HG02885 (cell line): ENCODE measurements around the gene FYN.

Experiments used
- ATAC-seq: cut with Tn5 transposase; IDR thresholded peaks from one replicate; pipeline ENCODE4 v1.9.1; 2021; ENCODE audit warnings: mild to moderate bottlenecking; ENCODE audit not compliant: unreplicated experiment, poor library complexity

FYN gene

DNA sequence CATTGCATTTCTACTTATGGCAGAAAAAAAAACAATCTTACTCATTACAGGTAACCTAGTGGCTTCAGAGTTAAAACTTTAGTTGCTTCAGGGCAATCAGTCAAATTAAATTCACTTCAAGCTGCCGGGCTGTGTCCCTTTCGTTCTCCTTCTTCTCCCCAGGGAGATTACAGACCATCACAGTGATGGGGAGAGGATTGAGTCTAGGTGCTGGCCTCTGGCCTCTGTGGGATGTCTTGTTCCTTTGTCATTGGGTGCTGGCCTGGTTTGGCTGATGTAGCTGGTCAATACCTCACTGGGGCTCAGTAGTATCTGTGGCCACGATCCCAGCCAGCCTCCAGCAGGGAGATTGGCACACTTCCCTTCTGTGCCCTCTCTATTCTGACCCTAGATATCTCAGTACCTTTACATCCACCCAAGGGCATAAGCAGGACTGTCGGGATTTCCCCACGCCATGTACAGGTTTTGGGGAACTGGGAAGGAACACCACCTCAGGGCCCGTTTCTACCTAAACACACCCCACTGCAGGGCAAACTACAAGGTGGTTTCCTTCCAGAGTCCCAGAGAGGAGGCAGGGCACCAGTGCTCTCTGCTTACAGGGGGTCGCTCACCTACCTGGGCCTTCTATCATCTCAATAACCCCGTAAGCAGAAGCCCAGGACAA lies 15.4 kb downstream of the FYN start:
- ATAC-seq: no peak

DNA sequence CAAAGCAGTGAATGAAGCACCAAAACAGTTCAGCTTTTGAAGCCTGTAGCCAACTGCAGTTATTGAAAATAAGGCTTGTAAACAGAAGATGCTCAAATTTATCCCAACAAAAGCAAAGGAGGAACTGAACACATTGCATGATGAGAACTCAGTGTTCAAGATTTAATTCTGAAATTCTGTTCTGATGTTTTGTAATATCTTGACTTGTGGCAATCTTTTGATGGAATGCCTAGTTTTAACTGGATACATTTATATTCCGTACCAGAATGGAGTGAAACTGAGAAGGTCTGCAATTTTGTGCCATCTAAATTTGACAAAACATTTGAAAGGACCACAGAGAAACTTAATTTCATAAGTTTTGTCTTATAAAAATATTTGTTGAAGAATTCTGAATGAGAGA lies 17.5 kb downstream of the FYN start:
- no peak for ATAC-seq

DNA sequence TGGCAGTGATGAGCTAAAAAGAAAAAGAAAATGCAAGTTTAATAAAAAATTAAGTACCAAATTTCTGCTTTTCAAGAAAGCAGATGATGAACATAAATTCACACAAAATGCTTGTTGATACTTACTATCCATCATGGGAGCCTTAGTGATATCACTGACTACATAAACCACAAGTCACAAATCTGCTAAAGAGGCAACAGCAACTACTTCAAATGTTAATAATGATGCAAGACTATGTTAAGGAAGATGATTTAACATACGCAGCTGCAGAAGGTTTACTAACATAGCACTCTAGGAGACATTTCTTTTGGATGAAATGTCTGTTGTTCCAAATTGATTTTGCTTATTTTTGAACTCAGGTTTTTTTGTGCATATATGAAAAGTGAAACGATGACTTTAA lies 18.6 kb downstream of the FYN start:
- no peak for ATAC-seq

DNA sequence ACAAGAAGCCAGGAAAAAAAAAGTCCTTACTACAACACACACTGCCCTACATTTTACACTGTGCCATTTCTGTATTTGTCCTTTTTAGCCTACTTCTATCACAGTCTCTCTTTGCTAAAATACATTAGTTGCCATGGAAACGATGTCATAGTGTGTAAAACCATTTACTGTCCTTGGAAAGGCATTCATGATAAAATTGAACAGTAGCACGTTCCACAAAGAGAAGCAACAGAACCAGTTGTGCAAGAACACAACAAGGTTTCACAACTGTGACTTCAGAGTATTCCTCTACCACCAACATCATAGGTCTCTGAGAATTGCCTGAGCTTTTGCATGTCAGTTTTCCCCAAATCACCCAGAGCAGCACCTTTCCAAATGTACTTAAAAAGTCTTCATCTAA lies 20.5 kb downstream of the FYN start:
- ATAC-seq: no peak

DNA sequence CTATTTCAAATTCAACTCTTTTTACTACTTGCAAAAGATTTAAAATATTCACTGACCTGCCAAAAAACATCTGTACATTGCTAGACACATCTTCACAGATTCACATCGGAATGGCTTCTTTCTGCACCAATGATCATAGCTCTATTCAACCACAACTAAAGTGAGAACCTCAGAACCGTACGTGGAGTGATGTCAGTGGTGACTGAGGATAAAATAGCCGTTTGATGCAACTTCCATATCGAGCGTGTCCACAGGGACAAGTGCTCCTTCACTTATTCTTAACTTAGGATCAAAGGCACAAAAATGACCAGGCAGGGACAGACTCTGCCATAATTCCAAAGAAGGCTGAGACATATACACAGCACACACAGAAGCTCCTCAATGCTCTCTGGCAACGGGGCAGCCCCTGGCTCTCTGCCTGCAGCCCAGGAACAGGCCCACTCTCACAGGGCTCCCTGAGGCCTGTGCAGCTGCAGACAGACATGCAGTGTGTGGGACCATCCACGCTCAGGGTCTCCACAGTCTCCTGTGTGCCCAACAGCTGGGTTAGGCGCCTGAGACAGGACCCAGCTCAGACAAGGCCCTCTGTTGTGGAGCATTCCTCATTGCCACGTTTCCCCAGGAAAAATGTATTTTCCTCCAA lies 22.8 kb downstream of the FYN start:
- peak; percentile 72 for ATAC-seq

DNA sequence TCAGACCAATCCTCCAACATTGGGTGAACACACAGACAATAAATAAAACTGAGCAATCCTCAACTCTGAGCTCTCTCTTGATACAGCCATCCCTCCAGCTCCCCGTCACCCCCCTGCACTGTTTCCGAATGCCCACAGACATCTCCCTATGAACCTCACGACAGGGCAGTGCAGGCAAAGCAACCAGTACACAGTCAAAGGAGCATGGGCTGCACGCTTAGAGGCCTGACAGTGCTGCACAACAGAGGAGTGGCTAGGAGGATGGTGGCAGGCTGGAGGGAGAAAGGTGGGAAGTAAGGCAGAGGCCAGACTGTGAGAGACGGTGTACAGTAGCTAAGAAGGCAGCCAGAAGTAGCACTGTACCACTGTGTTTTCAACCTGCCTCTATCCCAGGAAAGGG lies 24.0 kb downstream of the FYN start:
- ATAC-seq: no peak

DNA sequence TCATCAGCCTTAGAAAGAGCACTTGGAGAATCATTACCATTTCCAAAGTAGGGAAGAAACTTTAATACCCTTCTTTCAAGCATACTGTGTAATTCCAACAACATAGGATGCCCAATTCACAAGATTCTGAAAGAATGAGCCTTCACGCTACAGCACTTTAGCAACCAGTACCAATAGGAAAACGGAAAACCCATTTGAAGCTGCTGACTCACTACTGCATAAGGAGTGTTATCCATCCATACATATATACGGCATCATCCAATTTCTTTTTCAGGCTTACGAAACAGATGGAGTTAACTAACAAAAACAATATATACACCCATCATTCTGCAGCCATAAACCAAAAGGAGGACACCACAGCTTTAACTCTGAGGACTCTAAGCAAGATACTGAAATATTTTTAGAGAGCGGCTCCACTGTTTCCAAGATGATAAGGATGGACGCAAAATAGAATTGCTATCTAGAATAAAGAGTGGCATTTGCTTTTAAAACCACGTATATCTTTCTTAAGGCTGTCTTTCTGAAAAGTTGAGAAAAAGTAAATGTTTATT lies 24.9 kb downstream of the FYN start:
- no peak for ATAC-seq

DNA sequence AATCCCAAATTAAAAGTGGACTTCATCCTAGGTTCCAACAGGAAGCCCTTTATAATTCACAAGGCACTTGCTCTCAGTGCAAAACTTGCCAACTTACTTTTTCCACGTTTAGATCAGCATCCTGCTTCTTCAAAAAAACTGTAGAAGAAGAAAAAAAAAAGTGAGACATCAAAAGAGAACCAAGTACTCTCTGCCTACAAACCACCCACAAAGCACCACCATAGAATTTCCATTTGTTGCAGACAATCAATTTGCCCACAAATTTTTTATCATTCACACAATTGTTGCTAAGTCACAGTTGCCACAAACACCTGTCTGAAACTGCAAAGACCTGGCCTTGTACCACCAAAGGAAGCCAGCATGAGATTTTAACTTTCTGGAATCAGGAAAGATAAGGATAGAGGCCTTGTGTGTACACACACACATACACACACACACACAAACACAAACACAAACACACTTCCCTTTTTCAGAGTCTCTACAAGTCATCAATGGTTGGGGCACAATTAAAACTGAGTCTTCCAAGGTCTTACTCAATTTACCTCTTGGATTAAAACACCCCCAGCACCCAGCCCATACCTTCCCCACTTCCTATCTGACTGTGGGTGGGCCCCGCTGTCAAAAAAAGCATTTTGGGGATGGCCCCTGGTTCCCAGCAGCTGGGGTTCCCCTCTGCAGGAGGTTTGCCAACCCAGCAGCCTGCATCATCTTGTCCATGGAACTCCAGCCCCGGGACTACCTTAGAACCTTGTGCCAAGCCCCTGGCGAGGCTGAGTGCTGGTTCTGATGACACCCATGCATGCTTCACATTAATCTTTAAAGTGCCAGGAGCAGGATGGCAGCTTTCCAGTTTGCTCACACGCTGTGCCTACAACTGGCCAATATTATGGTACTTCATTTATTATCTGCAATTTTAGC lies 26.5 kb downstream of the FYN start:
- no peak for ATAC-seq

DNA sequence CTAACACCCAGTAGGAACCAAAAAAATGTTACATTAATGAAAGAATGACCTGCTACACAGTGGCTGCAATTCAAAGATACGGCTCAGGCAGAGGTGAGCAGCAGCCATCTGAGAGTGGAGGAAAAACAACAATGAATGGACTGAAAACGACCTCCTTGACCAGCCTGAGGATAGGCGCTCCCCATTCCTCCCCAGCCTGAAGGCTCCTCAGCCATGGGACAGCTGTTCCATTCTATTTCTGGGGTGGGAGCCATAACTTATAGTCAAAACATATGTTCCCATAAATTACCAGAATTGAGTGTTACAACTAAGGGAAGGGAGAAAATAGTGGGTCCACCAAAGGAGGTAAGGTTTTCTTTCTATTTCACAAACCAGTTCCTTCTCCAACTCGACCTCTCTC lies 27.2 kb downstream of the FYN start:
- no peak for ATAC-seq

DNA sequence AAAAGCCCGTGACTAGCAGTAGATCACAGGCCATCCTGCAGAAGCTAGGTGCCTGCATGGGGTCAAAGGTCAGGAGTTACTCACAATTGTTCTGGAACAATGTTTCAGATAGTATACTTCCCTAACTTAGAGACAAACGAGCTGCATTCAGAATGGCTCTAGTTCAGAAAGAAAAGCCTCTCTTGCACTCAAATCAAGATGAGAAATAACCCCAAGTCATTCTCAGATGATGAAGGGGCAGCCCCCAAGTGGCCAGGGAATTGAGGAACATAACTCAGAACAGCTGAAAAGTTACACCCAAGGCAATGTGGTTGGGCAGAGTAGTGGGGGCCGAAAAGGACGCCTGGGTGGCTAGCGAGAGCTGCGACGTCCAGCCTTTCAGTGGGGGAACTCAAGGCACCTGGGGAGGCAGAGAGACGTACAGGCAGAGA lies 27.8 kb downstream of the FYN start:
- peak; percentile 58 for ATAC-seq

DNA sequence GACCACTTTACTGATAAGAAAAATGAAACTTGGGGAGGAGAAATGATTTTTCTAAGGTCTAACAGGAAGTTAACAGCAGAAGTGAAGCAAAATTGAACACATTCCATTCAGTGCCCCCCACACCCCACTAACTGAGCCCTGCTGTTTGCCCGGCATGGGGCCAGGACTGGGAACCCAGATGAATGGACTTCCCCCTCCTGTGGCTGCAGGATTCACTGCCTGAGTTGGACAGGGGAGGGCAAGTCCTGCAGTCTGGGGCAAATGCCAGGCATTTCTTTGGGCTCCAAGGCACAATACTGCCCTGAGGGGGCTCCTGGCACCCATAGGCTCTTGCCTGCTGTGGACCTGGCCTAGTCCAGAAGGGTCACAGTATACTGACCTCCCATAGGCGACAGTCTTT lies 28.3 kb downstream of the FYN start:
- ATAC-seq: peak; percentile 31

DNA sequence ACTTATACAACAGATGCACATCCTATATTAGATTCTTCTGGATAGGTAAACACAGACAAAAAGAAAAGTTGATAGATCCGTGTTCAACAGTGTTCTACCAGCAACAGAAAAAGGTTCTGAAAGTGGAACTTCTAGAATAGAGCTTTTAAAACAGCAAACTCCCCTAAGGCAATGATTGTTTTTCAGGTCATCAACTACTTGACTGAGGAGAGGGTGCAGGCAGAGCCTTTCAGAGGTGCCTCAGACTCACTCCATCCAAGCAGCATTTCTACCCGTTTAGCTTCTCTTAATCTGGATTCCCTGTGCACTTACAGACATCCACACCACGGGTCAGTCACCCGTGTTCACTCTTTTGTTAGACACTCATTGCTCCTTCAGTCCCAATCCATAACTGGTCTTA lies 28.9 kb downstream of the FYN start:
- peak; percentile 51 for ATAC-seq

DNA sequence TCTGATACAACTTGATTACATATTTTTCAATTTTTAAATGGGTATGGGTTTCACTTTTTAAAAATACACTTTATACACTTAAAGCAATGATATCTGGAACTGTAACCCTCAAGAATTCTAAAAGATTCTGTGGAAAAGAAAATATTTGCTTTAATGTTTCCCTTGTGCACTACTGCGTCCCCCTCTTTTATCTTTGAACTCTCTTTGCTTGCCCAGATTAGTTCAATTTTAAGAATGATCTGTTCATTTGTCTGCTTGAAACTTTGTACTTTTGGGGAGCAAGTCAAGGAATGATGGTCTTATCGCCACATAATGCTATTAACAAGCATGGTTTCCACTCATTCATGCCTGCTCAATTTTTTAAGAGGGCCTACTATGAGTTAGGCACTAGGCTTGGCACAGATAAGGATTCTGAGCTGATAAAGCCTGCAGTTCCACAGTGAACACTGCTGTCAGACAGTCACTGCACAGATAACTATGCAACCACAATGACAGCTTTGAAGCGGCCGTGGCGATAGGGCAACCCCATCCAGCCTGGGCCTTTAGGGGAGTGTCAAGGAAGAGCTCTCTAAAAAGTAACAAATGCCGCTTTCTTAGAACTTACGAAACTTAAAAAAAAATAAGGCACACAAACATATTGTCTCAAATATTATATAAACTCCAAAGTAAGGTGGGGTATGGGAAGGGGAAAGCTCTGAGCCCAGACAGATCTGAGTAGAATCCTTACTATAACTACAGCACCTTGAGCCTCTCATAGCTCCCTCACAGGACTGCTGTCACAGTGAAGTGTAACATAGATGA lies 29.7 kb downstream of the FYN start:
- ATAC-seq: no peak

DNA sequence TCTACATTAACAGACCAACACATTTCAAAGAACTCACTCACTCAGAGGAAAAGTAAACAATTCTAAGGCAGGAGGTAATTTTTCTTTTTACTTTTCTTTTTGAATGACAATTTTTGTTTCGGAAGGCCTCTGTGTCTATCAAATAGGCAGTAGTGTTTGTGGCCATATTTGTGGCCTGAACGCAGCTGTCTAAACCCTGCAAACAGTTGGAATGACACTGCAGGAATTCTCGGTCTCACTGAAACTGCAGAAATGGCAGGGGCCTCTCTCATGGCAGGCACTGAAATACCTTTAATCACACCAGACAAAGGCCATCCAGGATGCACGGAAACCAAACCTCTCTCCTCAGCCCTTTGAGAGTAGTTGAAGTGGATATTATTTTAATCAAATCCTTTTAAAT lies 30.4 kb downstream of the FYN start:
- ATAC-seq: no peak

DNA sequence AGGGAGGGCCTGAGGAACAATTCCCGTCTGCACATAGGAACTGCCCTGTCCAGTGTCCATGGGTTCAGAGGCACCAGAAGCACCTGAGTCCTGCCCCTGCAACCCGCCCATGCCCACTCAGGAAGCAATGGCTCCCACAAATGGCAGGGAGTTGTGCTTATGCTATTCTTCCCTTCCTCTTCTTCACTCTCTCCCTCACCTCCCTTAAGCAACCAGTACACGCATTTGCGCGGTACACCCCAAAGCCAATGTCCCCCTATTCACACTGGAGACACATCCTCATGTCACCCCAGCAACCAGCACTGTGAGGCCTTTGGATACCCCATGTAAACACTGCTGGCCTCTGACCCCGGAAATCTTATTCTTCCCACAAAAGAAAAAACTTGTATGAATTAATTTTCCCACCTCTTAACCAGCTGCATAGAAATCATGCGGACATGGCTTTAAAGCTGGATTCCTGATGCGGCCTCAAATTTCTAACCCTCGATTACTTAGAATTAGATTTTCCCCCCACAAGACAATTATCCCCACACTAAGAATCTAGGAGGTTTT lies 30.9 kb downstream of the FYN start:
- no peak for ATAC-seq

DNA sequence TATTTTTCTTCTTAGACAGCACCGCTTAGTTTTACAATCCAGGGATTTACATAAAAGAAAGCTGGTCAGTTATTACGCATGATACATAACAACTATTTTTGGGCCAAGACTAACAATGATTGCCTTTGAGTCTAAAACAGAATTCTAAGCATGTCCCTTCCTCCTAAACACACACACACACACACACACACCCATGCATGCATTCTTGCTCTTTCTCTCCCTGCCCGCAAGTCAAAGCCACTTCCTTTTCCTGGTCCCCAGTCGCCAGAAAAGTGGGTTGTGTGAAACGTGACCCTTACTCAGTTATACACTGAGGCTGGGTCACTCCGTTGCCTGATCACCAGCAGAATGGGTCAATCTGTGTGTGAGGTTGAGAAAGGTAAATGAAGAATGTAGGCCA lies 31.4 kb downstream of the FYN start:
- ATAC-seq: no peak

DNA sequence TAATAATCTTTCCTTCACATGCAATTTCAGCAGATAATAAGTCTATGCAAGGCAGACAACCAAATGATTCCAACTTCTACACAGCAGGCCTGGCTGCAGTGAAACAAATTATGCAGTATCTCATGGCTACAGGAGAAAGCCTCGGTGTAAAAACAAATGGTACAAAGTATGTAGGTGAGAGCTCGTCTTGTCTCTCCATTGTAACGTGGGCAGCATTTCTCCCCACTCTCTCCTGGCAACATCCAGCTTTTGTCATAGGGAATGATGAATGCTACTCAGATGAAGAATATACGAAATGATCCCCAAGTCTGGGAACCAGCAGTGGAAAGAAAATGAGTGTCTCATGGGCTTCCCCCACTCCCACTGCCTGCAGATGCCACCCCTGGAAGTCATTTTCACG lies 32.4 kb downstream of the FYN start:
- no peak for ATAC-seq

DNA sequence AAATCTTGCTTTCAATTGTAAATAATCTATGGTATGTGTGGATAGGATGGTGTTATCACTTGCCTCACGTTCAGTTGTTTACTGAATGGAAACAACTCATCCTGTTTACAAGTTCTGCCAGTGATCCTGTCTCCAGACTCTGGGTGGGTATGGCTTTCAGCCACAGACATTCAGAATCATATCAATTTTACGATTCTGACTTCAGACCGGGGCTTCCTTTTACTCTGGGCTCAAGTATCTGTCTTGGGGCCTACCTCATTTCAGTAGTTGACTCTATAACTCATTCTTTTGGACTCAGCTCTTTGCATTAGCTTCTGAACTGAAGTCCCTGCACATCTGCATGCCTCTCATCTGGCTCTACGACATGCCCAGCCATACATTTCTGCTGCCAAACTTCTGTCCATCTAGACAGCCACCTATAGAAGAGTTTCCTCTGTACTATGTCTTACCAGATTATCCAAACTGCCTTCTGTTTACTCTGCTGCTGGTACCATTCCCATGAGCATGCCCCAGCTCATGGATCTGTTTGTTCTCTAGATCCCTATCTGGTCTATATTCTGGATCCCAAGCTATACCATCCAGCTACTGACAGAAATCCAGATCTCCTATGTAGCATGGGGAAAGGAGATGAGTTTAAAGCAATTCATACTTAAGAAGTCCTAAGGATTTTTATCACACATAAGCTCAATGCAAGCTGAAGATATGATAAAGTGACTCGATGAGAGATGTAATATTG lies 34.3 kb downstream of the FYN start:
- ATAC-seq: peak; percentile 36
